GM18868 (cell line): ENCODE data around the gene SGCA.

Experiments
- ATAC-seq: cut with Tn5 transposase; IDR thresholded peaks from one replicate; pipeline ENCODE4 v1.9.1; 2021; ENCODE audit warnings: mild to moderate bottlenecking, moderate library complexity; ENCODE audit not compliant: unreplicated experiment

SGCA gene

GRCh38 chr17:50221266-50221863 is 55.6 kb downstream of the SGCA start:
- ATAC-seq: peak; percentile 46

GRCh38 chr17:50221864-50222545 is 56.2 kb downstream of the SGCA start:
- no peak for ATAC-seq

GRCh38 chr17:50222922-50223321 is 57.1 kb downstream of the SGCA start:
- no peak for ATAC-seq
